ENCODE measurements around the gene TMPRSS3.

The TMPRSS3 gene

GRCh38 chr21:42395905-42396651, at the start of gene TMPRSS3:
TSS of gene TMPRSS3 (minus strand) at chr21:42396052. CDS start at chr21:42395417, 635 bp downstream.
- no peak for DNase-seq

GRCh38 chr21:42445311-42445710, 49.5 kb upstream of the TMPRSS3 start:
- no peak for DNase-seq

- no peak for DNase-seq
Observed at GRCh38 chr21:42444745-42445059, 48.9 kb upstream of the TMPRSS3 start.

GRCh38 chr21:42443876-42444744, 48.3 kb upstream of the TMPRSS3 start:
- DNase-seq: no peak

- DNase-seq: no peak
Observed at GRCh38 chr21:42443181-42443785, 47.4 kb upstream of the TMPRSS3 start.

GRCh38 chr21:42441963-42442362, 46.1 kb upstream of the TMPRSS3 start:
- DNase-seq: no peak

- DNase-seq: no peak
Observed at GRCh38 chr21:42440187-42440792, 44.4 kb upstream of the TMPRSS3 start.

GRCh38 chr21:42439284-42440186, 43.7 kb upstream of the TMPRSS3 start:
- no peak for DNase-seq

GRCh38 chr21:42438316-42439205, 42.7 kb upstream of the TMPRSS3 start:
- no peak for DNase-seq

- no peak for DNase-seq
Observed at GRCh38 chr21:42437786-42438185, 41.9 kb upstream of the TMPRSS3 start.

- no peak for DNase-seq
Observed at GRCh38 chr21:42436914-42437313, 41.1 kb upstream of the TMPRSS3 start.

GRCh38 chr21:42435833-42436232, 40.0 kb upstream of the TMPRSS3 start:
- no peak for DNase-seq

GRCh38 chr21:42435401-42435800, 39.5 kb upstream of the TMPRSS3 start:
- DNase-seq: no peak

GRCh38 chr21:42434884-42435283, 39.0 kb upstream of the TMPRSS3 start:
- no peak for DNase-seq

GRCh38 chr21:42433946-42434551, 38.2 kb upstream of the TMPRSS3 start:
- no peak for DNase-seq

GRCh38 chr21:42432695-42433094, 36.8 kb upstream of the TMPRSS3 start:
- DNase-seq: no peak

- no peak for DNase-seq
Observed at GRCh38 chr21:42431196-42431595, 35.3 kb upstream of the TMPRSS3 start.

GRCh38 chr21:42430521-42430920, 34.7 kb upstream of the TMPRSS3 start:
- no peak for DNase-seq

- no peak for DNase-seq
Observed at GRCh38 chr21:42429856-42430255, 34.0 kb upstream of the TMPRSS3 start.

GRCh38 chr21:42429021-42429420, 33.2 kb upstream of the TMPRSS3 start:
- DNase-seq: no peak
